Ishikawa (cell line): ENCODE results near the gene KIF22.

ENCODE experiments used
- CEBPB ChIP-seq: IDR thresholded peaks from 2 replicates; pipeline ENCODE4 v1.6.1; 2012
- CREB1 ChIP-seq: IDR thresholded peaks from 2 replicates; pipeline ENCODE4 v1.6.1; 2012; ENCODE audit warnings: low read depth
- EGR1 ChIP-seq: IDR thresholded peaks from 2 replicates; pipeline ENCODE4 v1.6.1; 2012
- EP300 ChIP-seq: IDR thresholded peaks from 2 replicates; pipeline ENCODE4 v1.6.1; 2012; ENCODE audit warnings: borderline replicate concordance
- FOXM1 ChIP-seq: IDR thresholded peaks from 2 replicates; pipeline ENCODE4 v1.6.1; 2012; ENCODE audit warnings: low read depth, borderline replicate concordance
- NFIC ChIP-seq: IDR thresholded peaks from 2 replicates; pipeline ENCODE4 v1.6.1; 2012
- RAD21 ChIP-seq: IDR thresholded peaks from 2 replicates; pipeline ENCODE4 v1.6.1; 2012; ENCODE audit warnings: low read depth
- TAF1 ChIP-seq: IDR thresholded peaks from 2 replicates; pipeline ENCODE4 v1.6.1; 2012; ENCODE audit warnings: low read depth, mild to moderate bottlenecking
- TEAD4 ChIP-seq: IDR thresholded peaks from 2 replicates; pipeline ENCODE4 v1.6.1; 2012
- USF1 ChIP-seq: IDR thresholded peaks from 2 replicates; pipeline ENCODE4 v1.6.1; 2012
- YY1 ChIP-seq: IDR thresholded peaks from 2 replicates; pipeline ENCODE4 v1.6.1; 2012; ENCODE audit warnings: low read depth
- TF ChIP-seq, protein P1 (sequence below): IDR thresholded peaks from 2 replicates; pipeline ENCODE4 v1.6.1; 2012

GRCh38 chr16:29831490-29831889, 40.9 kb downstream of the KIF22 start:
- TF ChIP-seq RAD21: no peak
- no peak for TF ChIP-seq USF1
- TF ChIP-seq TAF1: no peak
- TF ChIP-seq EP300: no peak
- TF ChIP-seq, protein P1, sequence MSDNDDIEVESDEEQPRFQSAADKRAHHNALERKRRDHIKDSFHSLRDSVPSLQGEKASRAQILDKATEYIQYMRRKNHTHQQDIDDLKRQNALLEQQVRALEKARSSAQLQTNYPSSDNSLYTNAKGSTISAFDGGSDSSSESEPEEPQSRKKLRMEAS: no peak
- TF ChIP-seq FOXM1: no peak
- TF ChIP-seq YY1: no peak
- TF ChIP-seq NFIC: no peak
- no peak for TF ChIP-seq CEBPB
- no peak for TF ChIP-seq CREB1
- no peak for TF ChIP-seq EGR1
- no peak for TF ChIP-seq TEAD4
